Ramos (cell line): ENCODE measurements around the gene SIM1.

Source experiments
- in situ Hi-C: fragments of 300-500 bp; cut with MboI; formaldehyde crosslinking; loops from one replicate; pipeline ENCODE4 v1.14.3; 2022; ENCODE audit warnings: low sequenced_read_pairs; ENCODE audit not compliant: unreplicated experiment

SIM1 gene

DNA sequence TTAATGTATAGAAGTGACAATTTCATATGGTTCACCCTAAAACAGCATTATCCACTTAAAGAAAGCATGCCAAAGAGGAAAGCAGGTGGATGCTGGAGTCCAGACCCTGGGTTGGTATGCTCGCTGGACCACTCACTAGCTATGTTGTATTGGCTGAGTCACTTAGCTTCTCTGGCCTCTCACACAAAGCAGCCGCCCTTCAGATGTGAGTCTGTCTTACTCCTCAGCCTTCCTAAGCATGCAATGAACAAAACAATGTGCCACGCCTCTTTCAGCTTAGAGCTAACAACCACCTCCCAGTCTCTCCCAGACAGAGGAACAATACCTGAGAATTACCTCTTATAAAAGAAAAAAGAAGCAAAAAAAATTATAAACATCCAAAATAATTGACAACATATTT, 29.4 kb downstream of the SIM1 start:
- in situ Hi-C loops: no loop called here

DNA sequence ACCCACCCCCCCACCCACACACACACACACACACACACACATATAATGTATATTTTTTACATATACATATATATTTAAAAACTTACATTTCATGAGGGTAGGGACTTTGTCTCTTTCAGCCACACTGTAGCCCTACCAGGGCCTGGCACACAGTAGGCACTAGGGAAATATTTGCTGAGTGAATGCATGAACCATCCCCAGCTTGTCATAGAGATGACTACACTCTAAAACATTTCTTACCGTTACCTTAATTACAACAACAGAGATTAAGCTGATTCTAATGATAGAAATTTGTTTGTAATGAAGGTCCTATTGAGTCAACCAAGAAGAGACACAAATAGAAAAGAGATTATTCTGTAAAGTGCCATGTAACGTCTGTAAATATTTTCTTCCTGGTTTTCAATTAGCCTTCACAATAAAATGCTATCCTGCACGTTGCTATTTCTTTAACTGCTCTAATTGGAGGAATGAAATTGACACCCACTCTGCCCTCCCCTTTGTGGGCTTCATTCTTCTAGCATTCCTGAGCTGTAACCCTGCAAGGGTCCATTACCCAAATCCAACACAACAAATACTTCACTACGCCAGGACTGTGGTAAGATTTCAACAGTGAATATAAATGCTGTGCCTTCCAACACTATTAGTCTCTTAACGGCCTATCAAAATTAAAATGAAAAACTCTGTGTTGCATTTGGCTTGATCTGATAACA, 30.8 kb downstream of the SIM1 start:
- in situ Hi-C loops: no loop called here

DNA sequence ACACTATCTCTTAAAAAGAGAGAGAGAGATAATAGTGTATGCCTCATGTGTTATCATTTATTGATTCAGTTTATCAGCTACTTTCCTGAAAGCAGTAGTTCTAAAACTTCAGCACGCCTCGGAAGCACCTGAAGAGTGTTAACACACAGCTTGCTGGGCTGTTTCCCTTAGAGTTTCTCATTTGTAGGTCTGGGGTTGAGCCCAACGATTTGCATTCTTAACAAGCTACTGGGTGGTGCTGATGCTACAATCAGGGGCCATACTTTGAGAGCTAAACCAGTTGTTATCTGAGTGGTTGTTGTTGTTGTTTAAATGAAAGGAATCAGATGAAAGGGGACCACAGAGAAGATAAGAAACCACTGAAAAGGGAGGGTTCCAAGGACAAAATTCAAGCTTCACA, 32.6 kb downstream of the SIM1 start:
- in situ Hi-C loops: no loop called here

DNA sequence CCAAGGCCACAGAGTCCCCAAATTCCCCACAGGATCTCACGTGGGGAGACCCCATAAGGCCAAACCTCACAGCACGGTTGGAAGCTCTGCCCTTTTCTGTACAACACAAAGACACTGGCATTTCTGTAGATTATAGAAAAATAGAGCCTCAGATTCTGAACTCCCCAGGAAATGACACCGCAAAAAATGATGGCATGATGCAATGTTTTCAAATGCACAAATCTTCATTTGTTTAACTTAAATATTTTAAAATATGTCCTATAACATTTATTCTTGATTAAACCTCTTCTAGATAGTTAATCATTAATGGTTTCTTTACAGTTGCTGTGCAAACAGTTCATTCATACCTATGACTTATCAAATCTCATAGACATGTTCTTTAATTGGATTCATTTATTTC, 33.8 kb downstream of the SIM1 start:
- in situ Hi-C loops: no loop called here

DNA sequence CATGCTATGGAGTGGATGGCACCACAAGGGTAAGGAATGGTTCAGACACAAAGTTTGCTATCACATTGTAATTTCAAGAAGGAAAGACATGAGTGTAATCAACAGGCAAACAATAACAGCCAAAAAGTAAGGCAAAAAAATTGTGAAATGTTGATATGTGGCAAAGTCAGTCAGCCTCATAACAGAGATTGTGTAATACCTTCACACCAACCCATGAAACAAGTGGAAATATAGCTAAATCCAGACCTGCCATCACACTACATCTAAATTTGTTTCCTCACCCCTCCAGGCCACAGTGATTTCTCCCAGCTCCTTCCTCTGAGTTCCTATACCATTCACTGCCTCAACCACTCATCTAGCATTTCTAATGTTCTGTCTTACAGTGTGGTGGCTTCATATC, 37.3 kb downstream of the SIM1 start:
- in situ Hi-C loops: no loop called here

DNA sequence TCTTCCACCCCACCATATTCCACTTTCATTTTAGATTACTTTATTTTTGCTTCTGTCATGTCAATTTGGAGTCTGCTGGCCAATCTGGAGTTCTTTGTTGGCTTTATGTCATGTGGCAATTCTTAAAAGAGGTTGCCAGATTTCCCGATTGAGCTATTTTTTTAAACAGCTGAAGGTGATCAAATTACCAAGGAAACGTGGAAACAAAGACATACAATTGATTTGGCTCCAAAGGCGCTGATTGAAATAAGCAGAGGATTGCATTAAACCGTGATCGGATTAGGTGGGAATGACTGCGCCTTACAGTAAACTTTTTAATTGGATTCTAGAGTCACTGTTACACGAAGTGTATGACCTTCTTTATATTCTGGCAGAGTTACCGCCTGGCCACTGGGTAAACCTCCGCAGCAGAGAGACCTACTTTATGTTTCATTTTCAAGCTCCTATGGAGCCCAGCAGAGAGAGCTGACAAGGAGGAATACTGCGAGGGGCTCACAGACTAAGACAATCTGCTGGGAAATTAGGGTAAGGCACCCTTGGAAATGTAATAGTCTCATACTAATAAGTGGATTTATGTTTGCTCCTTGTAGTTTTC, 37.9 kb downstream of the SIM1 start:
- in situ Hi-C loops: no loop called here

DNA sequence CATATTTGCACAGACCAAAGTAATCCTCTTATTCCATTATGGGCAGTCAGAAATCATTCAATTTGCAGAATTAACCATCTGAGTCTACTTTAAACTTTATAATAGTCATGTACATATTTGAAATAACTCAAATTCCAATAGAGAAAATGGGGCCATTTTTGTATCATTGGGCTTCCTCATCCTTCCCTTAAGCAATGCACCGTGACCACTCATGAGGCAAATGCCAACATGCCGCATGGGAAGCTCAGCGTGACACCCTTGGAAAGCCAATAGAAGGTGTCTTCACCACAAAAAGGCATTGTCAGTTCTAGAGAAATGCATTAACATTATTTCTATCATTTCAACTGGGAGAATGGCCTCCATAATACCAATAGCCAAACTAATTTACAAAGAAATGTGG, 38.5 kb downstream of the SIM1 start:
- in situ Hi-C loops: no loop called here

DNA sequence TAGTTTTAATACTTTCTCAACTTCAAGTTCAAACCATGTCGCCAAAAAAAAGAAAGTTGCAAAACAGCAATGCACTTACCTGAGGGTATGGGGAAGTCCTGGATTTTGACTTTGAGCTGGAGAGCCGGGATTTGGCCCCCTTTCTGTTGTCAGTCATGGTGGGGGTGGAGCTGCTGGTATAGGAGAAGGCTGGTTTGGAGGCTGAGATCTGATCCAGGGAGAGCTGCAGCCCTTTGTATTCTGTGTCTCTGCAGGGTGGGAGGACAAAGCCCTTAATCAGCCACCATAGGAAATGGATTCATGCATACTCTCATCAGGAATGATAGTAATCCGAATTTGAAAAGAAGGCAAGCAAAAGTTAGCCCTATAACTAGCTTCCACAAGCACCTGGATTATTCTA, 44.0 kb downstream of the SIM1 start:
- in situ Hi-C loops: no loop called here

DNA sequence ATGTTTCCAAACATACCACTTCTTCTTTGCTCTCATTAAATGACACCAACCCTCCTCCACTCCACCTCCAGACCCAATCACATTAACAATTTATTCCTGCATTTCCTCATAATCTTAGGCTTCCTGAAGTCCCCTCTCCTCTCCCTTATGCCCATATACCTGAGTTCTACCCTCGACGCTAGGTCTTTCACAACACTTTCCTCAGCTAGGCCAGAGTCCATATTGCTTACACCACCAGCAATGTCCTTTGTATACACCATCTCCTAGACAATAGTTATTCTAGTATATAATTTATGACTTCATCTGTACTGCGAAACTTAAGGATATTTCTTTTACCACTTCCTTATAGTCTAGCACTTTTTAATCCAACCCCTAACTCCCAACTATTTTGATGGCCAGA, 47.7 kb downstream of the SIM1 start:
- in situ Hi-C loops: no loop called here

DNA sequence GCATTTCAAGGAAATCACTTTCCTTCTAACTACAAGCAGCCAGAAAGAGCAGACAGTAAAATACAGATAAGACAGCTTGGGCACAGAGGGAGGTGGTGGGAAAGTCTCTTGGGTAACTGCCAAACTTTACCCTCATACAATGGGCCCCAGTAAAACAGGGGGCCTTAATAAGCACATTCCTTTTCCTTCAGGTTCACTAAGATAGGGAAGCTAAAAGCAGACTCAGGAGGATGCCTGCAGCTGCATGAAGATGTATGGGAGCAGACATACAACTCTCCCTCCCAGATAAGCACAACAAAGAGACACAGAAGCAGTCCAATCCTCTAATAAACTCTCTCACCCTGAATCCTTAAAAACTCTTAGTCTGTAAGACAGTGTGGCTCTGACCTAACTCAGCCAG, 49.0 kb downstream of the SIM1 start:
- in situ Hi-C loops: no loop called here

DNA sequence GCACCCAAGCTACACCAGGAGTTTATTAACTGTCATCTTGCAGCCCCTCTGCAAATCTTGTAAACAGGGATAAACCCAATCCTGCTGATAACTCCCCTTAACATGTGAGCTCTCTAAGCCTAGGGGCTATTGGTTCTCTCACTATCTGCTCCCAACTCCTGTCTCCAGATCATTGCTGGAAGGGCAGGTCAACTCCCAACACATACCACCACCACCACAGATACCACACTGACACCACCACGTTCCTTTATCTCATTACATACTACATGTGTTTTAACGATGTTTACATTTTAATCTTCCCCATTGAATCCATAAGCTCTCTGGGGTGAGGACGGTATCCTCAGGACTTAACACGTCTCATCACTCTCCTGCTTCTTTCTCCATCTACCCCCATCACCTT, 51.8 kb downstream of the SIM1 start:
- in situ Hi-C loops: no loop called here

DNA sequence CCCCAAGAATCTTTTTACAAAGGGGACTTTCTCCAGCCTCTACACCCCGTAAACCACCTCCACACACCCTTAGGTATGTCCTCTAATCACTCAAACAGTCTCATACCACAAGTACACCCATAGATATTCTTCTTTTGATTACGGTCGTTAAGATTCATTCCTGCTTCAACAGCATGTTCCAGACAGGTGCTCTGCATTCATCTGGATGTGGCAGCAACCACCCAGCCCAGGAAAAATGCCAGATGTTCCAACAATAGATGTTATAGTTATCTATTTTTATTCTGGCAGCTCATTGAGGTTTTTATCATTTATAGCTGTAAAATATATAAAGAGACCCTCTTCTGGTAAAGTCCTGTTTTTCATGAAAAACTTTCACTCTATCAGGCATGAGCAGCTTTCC, 60.7 kb downstream of the SIM1 start:
- in situ Hi-C loops: no loop called here

DNA sequence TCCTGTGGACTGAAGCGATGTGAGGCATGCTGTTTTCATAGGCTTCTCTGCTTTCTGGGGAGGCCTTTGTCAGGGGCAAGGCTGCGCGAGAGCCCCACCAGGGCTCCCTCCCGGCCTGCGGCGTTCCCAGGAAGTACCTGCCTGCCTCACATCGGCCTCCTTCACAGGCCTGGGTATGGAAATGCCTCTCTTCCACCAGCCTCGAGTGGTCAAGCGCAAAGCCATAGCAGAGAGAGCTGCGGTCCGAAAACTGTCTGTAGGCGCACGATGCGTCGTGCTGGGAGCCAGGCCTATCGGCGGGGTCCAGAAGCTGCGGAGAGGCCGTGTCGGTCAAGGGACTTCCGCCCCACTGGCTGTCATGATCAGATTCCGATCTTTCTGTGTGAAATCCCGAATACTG, 71.2 kb downstream of the SIM1 start:
- in situ Hi-C loops: no loop called here

DNA sequence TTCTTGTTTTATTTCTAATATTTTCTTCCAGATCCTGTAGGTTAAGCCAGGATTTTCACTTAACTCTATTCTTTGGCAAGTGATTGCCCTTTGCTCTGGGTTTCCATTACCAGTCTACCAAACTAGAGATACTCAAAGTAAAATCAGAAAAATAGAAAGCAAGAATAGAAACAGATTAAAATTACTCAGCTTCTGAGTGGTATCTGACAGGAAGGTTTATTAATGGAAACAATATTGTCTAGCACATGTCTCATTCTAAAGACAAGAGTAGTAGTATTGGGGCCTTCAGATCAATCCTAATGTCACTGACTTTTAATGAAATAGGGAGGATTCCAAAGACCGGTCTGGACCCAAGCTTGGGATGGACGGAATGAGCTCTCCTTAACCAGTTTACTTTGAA, 72.3 kb downstream of the SIM1 start:
- in situ Hi-C loops: no loop called here

DNA sequence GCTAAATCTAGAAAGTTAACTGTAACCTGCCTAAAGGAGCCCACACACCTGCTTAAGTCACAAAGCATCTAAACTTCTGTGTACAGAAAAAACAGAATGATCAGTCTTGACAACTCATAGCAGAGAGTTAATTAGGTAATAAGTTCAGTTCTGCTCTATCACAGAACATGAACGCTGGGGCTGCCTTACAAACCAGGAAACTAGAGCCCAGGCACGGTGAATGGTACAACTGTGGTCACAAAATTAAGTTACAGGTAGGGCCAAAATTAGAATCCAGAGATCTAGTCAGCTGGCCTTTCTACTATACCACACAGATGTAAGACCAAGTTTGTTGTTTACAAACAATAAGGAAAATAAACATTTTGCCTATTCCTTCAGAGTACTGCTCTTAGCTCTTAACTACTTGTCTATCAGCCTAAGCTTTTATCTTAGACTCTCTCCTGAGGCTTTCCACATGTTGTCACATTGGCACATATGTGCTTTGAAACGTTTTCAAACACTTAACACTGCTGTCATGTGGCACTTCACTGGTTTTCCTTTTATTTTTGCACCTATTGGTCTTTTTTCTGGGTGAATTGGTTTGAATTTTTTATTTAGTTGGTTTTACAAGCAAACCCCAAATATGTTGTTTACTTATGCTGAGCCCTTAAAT, 75.7 kb downstream of the SIM1 start:
- in situ Hi-C loops: no loop called here

DNA sequence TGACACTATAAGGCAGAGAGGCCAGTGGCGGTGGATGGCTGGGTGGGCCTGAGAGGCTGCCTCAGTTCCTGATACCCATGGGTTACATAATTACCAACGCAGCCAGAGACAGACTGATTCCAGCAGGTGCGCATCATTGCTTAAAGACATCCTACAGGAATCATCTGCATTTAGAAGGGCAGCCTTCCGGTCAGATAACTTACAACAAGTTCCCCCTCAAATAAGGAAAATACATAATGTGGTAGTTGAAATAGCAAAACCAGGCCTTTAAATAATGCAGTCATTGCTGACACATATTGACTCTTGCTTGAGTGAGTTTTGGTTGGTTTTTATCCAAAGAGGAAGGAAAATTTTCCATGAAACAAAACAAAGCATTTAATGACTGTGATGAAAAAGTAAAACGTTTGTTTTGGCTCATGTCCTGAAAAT, 81.9 kb downstream of the SIM1 start:
- in situ Hi-C loops: no loop called here

DNA sequence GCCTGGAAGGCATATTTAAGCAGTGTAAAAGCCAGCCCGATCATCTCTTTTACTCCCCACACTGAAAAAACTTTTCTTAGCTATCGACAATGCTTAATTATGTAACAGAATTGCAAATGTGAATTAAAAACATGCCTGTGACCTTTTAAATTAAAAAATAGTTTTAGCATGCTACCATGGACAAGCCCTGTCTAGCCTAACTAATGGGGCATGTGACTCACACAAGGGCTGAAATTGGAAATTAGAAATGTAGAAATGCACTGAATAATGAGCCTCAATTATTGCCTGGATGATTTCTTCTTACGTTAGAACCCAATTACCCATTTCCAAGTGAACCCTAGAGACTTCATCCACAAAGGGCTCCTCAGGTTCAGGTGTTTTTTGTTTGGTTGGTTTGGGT, 82.7 kb downstream of the SIM1 start:
- in situ Hi-C loops: no loop called here

DNA sequence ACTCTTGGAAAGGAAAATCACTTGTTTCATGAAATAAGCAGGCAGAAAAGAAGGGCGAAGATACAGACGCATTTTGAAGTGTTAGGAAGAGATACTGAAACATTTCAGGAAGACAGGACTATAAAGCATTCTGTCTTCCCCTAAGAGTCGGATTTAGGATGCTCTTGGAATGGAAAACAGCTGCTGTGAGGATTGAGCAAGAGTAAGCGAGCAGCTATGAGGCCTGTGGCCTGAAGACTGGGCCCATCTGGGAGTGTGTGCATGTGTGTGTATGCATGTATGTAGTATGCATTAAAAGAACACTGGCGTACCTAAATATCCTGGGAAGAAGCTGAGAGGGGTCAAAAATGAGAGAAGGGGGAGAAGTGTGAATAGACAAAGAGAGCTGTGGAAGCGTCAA, 83.6 kb downstream of the SIM1 start:
- in situ Hi-C loops: no loop called here

DNA sequence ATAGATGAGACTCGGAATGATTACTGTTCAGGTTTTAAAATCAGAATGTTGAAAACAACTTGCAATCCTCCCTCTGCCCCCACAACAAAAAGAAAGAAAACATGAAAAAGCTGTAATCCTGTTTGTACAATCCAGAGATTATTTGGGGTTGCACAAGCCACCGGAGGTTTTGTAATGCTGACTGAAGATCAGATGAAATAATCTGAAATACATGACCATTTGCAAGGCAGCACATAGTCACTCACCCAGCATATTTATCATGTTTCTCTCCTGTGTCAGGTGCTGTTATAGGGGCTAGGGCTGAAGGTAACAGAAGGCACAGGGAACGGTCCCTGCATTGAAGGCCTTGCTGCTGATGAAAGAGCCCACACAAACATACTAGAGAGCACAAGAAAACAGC, 85.3 kb downstream of the SIM1 start:
- in situ Hi-C loops: no loop called here

DNA sequence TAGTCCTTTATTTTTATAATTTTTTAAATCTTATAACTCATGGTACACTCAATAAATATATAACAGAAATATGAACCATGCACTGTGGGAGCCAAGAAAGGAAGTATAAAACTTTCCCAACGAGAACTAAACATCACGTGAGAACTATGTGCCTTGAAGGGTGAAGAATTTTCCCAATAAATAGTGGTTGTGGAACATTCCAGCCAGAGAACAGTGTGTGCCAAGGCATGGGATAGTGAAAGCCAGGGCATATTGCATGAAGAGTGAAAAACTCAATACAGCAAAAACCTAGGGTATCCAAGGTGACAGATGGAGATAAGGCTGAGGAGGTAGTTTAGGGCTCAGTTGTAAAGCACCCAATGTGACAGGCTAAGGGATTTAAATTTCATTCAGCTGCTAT, 86.1 kb downstream of the SIM1 start:
- in situ Hi-C loops: no loop called here

DNA sequence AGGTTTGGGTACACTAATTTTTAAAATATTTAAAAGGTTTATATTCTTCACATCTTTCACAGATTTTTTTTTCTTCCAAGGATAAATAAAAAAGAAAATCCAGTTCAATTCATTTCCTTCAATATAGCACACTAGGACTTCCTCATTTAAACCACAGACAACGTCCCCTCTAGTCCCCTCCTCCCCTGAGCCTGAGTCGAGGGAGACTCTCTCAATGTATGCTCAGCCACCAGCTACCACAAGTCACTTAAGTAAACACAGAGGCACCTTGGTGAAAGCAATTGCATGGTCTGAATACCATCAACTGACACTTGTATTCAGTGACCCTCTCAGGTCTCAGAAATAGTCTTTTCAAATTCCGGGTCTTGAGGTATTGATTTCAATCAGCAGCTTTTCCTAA, 88.6 kb downstream of the SIM1 start:
- in situ Hi-C loops: no loop called here
